ENCODE measurements around the gene PJA1.

Gene PJA1

DNA sequence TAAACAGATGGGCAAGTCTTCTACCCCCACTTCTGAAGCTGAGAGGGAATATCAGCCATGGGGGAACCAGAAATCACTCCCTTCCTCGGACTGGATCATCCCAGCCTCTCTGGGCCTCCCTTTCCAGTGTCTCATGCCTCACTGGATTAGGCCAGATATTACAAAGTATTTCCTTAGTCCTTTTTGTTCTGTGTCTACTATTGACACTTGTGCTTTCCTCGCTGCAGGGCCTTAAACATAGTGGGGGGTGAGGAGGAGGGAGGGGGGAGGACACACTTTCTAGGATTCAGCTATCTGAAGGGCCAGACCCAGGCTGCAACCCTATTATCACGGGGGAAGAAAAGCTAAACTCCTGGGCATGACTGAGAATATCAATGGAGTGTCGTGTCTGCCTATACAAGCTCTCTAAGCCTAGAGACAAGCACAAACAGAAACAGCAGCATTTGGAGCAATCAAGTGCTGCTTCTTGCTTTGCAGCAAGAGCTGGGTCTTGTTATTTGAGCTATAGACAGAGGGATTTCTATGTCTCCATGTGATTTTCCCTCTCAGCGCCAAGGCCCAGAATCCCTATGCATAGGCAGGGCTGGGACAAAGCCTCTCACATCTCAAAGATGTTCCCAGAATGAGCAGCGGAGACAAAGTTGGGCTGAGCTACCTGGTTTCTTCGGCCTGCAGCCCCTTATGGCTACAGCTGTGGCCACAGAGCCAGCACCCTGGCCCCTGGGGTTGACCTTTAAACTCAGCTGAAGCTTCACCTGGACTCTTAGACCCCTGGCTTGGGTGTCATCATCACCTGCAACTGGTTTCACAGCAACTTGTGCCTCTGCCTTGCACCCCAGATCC is 20.2 kb downstream of the PJA1 start:
- DNase-seq (ENCODE audit: low read depth in 1 of 2, low spot score in 1 of 2): no peak

GRCh38 chrX:69143530-69143929 is 21.7 kb downstream of the PJA1 start:
- no peak for DNase-seq (ENCODE audit: low read depth in 1 of 2, low spot score in 1 of 2)

DNA sequence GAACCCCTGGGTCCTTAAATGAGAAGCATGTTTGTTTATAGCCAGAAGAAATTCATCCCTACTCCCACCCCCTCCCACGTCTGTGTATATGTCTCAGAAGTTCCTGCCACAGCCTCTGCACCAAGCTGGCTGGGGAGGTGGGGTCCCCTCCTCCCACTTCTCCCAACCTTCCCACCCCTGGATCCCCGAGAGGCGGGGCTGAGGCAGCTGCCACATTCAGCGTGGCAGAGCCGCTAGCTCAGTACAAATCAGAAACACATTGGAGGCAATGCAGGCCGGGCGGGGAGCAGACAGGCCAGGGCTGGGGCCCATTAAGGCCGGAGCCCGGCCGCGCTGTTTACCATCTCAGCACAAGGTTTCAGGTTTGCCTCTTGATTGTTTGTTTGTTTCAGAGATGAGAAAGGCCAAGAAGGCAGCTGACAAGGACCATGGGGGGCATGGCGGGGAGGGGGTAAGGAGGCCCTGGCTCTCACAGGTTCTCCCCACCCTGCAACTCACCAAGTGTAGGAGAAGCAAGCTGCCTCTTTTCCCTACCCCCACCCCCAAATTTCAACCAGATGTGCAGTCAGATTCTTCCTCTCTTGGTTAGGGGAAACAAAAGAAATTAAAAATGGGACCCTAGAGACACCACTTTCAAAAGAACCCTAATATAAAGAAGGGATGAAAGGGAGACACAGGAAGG is 22.3 kb downstream of the PJA1 start:
- DNase-seq (ENCODE audit: low read depth in 1 of 2, low spot score in 1 of 2): no peak

DNA sequence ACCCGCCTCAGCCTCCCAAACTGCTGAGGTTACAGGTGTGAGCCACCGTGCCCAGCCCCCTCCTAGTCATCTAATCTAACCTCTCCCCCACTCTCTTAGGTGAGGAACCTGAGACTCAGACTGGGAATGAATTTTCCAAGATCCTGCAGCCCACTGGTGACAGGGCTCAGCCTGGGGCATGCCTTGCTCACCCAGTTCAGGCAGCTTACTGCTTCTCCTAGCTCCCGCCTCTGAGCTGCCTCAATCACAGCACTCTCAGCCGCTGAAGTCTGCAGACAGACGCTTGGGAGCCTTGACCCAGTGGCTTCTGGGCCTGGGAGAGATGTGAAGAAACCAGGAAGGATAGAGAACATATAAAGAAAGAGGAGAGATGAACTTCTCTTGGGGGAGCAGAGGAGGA is 24.4 kb downstream of the PJA1 start:
- DNase-seq (ENCODE audit: low read depth in 1 of 2, low spot score in 1 of 2): no peak

DNA sequence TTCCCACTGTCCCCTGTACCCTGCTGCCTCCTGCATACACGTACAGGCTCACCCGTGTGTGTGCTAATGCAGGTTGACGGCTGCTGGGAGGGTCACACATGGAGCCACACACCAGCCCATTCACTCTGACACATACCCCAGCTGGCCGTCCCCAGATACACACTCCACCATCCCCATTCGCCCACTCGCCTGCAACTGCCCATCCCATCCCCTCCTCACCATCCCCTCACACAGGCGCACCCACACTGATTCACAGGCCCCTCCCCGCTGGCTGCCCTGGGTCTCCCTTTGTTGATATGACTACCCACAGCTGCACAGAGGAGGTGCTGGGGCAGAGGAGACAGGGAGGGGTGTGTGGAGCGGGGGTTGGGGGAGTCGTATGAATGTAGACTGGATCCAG is 25.7 kb downstream of the PJA1 start:
- no peak for DNase-seq (ENCODE audit: low read depth in 1 of 2, low spot score in 1 of 2)

GRCh38 chrX:69138512-69138911 is 26.7 kb downstream of the PJA1 start:
- no peak for DNase-seq (ENCODE audit: low read depth in 1 of 2, low spot score in 1 of 2)

- DNase-seq (ENCODE audit: low read depth in 1 of 2, low spot score in 1 of 2): no peak
Observed at GRCh38 chrX:69138118-69138390, 27.2 kb downstream of the PJA1 start.

GRCh38 chrX:69137371-69138117 is 27.7 kb downstream of the PJA1 start:
- DNase-seq (ENCODE audit: low read depth in 1 of 2, low spot score in 1 of 2): no peak

DNA sequence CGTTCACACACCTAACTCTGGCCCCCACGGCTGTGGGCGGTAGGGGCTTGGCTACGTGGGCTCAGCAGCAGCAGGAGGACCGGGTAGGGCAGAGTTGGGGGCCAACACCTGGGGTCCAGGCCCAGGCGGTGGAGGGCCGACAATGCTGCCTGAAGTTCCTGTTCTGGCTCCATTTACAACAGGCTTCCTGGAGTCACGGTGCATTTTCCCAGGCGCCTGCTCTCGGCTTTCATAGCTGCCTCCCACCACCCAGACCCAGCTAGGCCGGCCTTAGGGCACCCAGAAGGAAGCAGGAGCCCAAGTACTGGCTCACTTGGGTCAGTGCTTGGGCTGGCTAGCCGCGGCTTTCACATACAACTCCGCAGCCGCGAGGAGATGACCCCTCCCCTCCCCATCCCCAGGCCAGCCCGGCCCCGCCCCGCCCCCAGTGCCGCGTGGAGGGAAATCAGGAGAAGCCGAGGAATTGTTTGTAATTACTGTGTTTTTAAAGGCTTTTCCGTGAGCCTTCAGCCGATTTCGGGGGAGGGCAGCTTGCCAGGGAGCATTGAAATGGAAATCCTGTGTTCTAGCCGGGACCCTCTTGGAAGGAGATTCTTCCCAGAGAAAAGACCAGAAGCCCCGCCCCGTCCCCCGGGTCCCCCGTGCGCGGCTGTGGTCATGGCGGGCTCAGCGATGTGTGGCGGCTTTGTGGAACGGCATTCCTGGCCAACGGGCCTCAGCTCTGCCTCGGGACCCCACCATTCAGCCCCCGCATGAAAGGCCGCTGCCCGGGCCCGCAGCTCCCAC is 28.5 kb downstream of the PJA1 start:
- no peak for DNase-seq (ENCODE audit: low read depth in 1 of 2, low spot score in 1 of 2)

GRCh38 chrX:69133921-69134542 is 31.2 kb downstream of the PJA1 start:
- no peak for DNase-seq (ENCODE audit: low read depth in 1 of 2, low spot score in 1 of 2)

DNA sequence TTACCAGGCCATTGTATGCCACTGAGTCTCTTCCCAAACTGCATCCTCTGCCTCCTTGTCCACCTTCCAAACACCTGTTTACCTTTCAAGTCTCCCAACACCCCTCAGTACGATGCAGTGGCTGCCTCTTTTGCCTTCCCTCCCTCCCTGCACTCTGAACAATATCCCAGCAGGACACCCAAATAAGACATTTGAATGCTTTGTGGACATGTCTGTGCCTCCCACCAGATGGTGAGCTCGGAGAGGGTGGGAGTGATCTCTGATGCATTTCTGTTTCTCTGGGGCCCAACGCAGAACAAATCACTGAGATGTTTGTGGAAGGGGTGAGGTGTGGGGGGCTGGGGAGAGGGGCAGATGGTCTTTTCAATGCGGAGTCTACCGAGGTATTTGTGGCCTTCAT is 33.4 kb downstream of the PJA1 start:
- no peak for DNase-seq (ENCODE audit: low read depth in 1 of 2, low spot score in 1 of 2)

DNA sequence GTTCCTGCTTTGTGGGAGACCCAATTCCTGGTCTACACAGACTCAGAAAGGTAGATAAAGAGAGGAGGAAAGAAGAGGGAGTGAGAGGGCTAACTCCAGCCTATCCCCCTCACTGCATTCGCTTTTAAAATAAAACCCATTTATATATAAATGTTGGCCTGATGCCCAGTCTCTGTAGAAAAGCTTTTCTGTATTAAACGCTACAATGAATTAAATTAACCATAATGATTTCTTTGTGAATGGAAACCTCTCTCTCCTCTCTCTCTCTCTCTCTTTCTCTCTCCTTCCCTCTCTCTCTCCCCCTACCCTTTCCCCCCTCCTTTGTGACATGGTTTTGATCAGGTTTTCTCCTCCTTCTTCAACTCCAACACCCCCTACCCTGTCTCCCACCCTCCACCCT is 34.8 kb downstream of the PJA1 start:
- no peak for DNase-seq (ENCODE audit: low read depth in 1 of 2, low spot score in 1 of 2)

- no peak for DNase-seq (ENCODE audit: low read depth in 1 of 2, low spot score in 1 of 2)
Observed at GRCh38 chrX:69128588-69128987, 36.7 kb downstream of the PJA1 start.

DNA sequence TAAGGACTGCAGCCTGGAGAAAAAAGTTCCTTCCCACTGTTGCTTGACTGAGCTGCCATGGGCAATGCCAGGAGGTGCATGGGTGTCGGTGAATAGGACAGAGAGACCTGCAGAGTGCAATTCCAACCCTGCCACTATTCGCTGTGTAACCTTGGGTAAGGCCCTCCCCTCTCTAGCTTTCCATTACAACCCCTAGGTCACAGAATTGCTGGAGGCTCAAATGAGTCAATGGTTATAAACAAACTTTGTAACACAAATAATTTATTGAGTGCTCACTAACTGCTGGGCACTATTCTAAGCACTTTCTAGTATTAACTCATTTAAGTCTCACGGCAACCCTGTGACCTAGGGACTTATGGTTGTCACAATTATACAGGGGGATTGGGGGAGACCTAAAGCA is 37.8 kb downstream of the PJA1 start:
- DNase-seq (ENCODE audit: low read depth in 1 of 2, low spot score in 1 of 2): no peak

- DNase-seq (ENCODE audit: low read depth in 1 of 2, low spot score in 1 of 2): no peak
Observed at GRCh38 chrX:69126642-69127041, 38.6 kb downstream of the PJA1 start.

GRCh38 chrX:69125094-69125493 is 40.2 kb downstream of the PJA1 start:
- no peak for DNase-seq (ENCODE audit: low read depth in 1 of 2, low spot score in 1 of 2)

DNA sequence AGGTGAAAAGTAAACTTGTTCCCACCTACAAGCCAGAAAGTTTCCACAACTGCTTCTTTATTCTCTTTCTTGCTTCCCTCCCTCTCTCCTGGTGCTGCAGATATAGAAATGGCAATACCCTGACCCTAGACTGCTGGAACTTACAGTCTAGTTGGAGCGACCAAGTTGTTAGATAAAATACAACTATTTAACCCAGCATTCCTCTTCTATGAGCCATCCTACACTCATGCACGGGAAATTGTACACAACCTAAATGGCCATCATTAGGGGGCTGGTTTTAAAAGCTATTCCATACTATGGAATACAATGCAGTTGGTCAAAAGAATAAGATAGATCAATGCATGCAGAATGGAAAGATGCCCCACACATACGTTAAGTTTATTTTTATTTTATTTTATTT is 41.1 kb downstream of the PJA1 start:
- DNase-seq (ENCODE audit: low read depth in 1 of 2, low spot score in 1 of 2): no peak

- DNase-seq (ENCODE audit: low read depth in 1 of 2, low spot score in 1 of 2): no peak
Observed at GRCh38 chrX:69123481-69123880, 41.8 kb downstream of the PJA1 start.

- DNase-seq (ENCODE audit: low read depth in 1 of 2, low spot score in 1 of 2): no peak
Observed at GRCh38 chrX:69121321-69122000, 43.8 kb downstream of the PJA1 start.

DNA sequence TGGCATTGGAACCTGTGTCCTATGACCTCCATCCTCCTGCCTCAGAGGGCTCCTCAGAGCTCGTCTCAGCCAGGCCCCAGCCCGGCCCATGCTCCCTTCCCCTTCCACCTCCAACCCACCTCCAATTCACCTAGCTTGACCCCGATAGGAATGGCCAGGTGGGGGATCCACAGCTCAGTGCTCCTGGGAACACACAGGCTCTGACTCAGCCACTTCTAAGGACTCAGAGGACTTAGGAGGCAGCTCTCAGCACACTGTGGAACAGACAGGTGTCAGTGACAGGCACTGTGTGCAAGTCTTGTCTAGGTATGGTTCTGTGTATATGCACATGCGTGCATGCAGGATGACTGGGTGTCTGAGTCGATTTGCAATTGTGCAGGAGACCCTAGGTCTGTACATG is 44.8 kb downstream of the PJA1 start:
- DNase-seq (ENCODE audit: low read depth in 1 of 2, low spot score in 1 of 2): no peak

DNA sequence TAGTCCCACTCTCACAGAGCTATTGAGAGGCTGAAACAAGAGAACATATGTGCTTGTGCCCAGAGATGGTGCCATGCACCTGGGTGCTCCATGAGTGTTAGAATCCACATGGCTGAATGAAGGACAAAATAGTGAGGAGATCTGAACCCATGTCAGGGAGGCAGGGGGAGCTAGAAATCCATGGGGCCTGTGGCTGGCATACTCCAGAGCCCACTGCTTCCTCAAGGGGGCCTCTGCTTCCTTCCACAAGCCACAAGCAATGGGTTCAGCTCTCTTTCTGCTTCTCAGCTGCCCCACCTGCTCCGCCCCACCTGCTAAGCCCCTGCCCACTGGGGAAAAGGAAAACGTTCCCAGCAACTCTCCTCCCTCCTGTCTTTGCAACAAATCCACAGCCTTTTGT is 46.1 kb downstream of the PJA1 start:
- DNase-seq (ENCODE audit: low read depth in 1 of 2, low spot score in 1 of 2): no peak

Measured in activated T-helper 1 cell treated with anti-CD3 and anti-CD28 coated beads, Interleukin-2, amount 50 U/mL, for 16 hours (primary cell).